Neural cell (in vitro differentiated cells): ENCODE results near the gene FGR. TPM values are rescaled to one million over a fixed set of nuclear protein-coding genes. Genes with fewer than 3 reads are reported as not detected.

Source experiments
- H2AFZ ChIP-seq: fragments of 200-600, 300-800 bp; sonication (generic), shearing (Covaris generic); 2 replicates; pipeline ENCODE4 v1.6.0; 2014; ENCODE audit warnings: low read depth, mild to moderate bottlenecking, antibody characterized with exemption, low read length, moderate library complexity
- H3F3A ChIP-seq: fragments of 200-600 bp; shearing (Covaris generic); 2 replicates; pipeline ENCODE4 v1.6.1; 2016; ENCODE audit warnings: mild to moderate bottlenecking, moderate library complexity, mixed read lengths, antibody characterized with exemption, low read length; ENCODE audit not compliant: insufficient read depth, poor library complexity, severe bottlenecking
- H3K27ac ChIP-seq: fragments of 200-600, 300-800 bp; sonication (generic), shearing (Covaris generic); 2 replicates; pipeline ENCODE4 v1.5.1; 2014; ENCODE audit warnings: mild to moderate bottlenecking, low read length, moderate library complexity
- H3K27me3 ChIP-seq: fragments of 300-800, 200-600 bp; sonication (generic), shearing (Covaris generic); 2 replicates; pipeline ENCODE4 v1.6.0; 2014; ENCODE audit warnings: mild to moderate bottlenecking, low read depth, low read length, moderate library complexity; ENCODE audit not compliant: insufficient read depth
- H3K36me3 ChIP-seq: fragments of 300-800, 200-600 bp; sonication (generic), shearing (Covaris generic); 2 replicates; pipeline ENCODE4 v1.5.1; 2014; ENCODE audit warnings: mild to moderate bottlenecking, antibody characterized with exemption, low read length, moderate library complexity; ENCODE audit not compliant: insufficient read depth
- H3K4me2 ChIP-seq: fragments of 300-800, 200-600 bp; sonication (generic), shearing (Covaris generic); 2 replicates; pipeline ENCODE4 v1.6.0; 2014; ENCODE audit warnings: mild to moderate bottlenecking, low read length
- H3K4me3 ChIP-seq: fragments of 300-800, 200-600 bp; sonication (generic), shearing (Covaris generic); 2 replicates; pipeline ENCODE4 v1.5.1; 2014; ENCODE audit warnings: mild to moderate bottlenecking, low read length, moderate library complexity
- H3K79me2 ChIP-seq: fragments of 200-600 bp; shearing (Covaris generic); replicated peaks from 2 replicates; pipeline ENCODE4 v1.6.0; 2014; ENCODE audit warnings: mild to moderate bottlenecking, low read length, moderate library complexity; ENCODE audit not compliant: insufficient read depth
- H3K9ac ChIP-seq: fragments of 300-800, 200-600 bp; sonication (generic), shearing (Covaris generic); 2 replicates; pipeline ENCODE4 v1.6.1; 2016; ENCODE audit warnings: mild to moderate bottlenecking, low read length, mixed read lengths
- H3K9me2 ChIP-seq: fragments of 200-600 bp; shearing (Covaris generic); 2 replicates; pipeline ENCODE4 v1.6.1; 2016; ENCODE audit warnings: mild to moderate bottlenecking, low read length, mixed read lengths; ENCODE audit not compliant: insufficient read depth
- H3K9me3 ChIP-seq: fragments of 200-600, 300-800 bp; sonication (generic), shearing (Covaris generic); 2 replicates; pipeline ENCODE4 v1.6.1; 2016; ENCODE audit warnings: mild to moderate bottlenecking, mixed run types, low read length, moderate library complexity, mixed read lengths
- H4K20me1 ChIP-seq: fragments of 200-600 bp; shearing (Covaris generic); 2 replicates; pipeline ENCODE4 v1.6.1; 2016; ENCODE audit warnings: mild to moderate bottlenecking, mixed run types; ENCODE audit not compliant: insufficient read depth
- CTCF ChIP-seq: fragments of 450-650 bp; IDR thresholded peaks from 2 replicates; pipeline ENCODE4 v1.5.1; 2014; ENCODE audit warnings: antibody characterized with exemption, mild to moderate bottlenecking, moderate library complexity; ENCODE audit not compliant: poor library complexity, severe bottlenecking
- EP300 ChIP-seq: fragments of 450-650 bp; conservative IDR thresholded peaks from 2 replicates; pipeline ENCODE4 v1.6.1; 2014; ENCODE audit warnings: antibody characterized with exemption, mild to moderate bottlenecking, moderate library complexity; ENCODE audit not compliant: poor library complexity, severe bottlenecking
- EZH2 ChIP-seq: fragments of 200-600, 300-800 bp; shearing (Covaris generic), sonication (generic); IDR thresholded peaks from 2 replicates; pipeline ENCODE4 v1.6.1; 2014; ENCODE audit warnings: antibody characterized with exemption, low read length, borderline replicate concordance, mild to moderate bottlenecking; ENCODE audit not compliant: insufficient read depth, poor library complexity, severe bottlenecking
- MXI1 ChIP-seq: fragments of 450-650 bp; conservative IDR thresholded peaks from 2 replicates; pipeline ENCODE4 v1.6.1; 2014; ENCODE audit warnings: antibody characterized with exemption, mild to moderate bottlenecking; ENCODE audit not compliant: poor library complexity, severe bottlenecking
- POLR2AphosphoS5 ChIP-seq: IDR thresholded peaks from 2 replicates; pipeline ENCODE4 v1.6.1; 2012
- RAD21 ChIP-seq: fragments of 450-650 bp; conservative IDR thresholded peaks from 2 replicates; pipeline ENCODE4 v1.6.1; 2014; ENCODE audit warnings: antibody characterized with exemption, mild to moderate bottlenecking, moderate library complexity
- REST ChIP-seq: IDR thresholded peaks from 2 replicates; pipeline ENCODE4 v1.6.1; 2012; ENCODE audit warnings: borderline replicate concordance
- SMC3 ChIP-seq: fragments of 450-650 bp; conservative IDR thresholded peaks from 2 replicates; pipeline ENCODE4 v1.6.1; 2014; ENCODE audit warnings: antibody characterized with exemption, mild to moderate bottlenecking, moderate library complexity; ENCODE audit not compliant: poor library complexity
- TAF1 ChIP-seq: IDR thresholded peaks from 2 replicates; pipeline ENCODE4 v1.6.1; 2012; ENCODE audit warnings: low read depth
- polyA plus RNA-seq: library from polyadenylated mRNA; depleted of rRNA; stranded (reverse); fragments of >200 nt; gene quantifications from 2 replicates; pipeline ENCODE4 v1.2.3, GENCODE V29; 2014

FGR gene
- polyA plus RNA-seq, 1 donor from 2014 or later: not detected

- no peaks in the 10 kb centered on the region for H3K36me3 ChIP-seq
- no peak overlapping the region for H3K9ac ChIP-seq
- no peak overlapping the region for H3K4me3 ChIP-seq
- H3K27ac ChIP-seq: no peak overlapping the region
- no peaks in the 10 kb centered on the region for H3K9me2 ChIP-seq
- peaks cover 80% of the 10 kb centered on the region for H3K79me2 ChIP-seq
- H3F3A ChIP-seq: no peaks in the 10 kb centered on the region
- no peaks in the 10 kb centered on the region for H3K27me3 ChIP-seq
- H3K9me3 ChIP-seq: no peaks in the 10 kb centered on the region
- TF ChIP-seq MXI1: no peak
- TF ChIP-seq CTCF: no peak
- TF ChIP-seq SMC3: no peak
- TF ChIP-seq RAD21: no peak
- no peak for TF ChIP-seq TAF1
- no peak for TF ChIP-seq EZH2
- TF ChIP-seq REST: no peak
- no peak for TF ChIP-seq EP300
- no peak for TF ChIP-seq POLR2AphosphoS5
- H3K4me2 ChIP-seq: no peak overlapping the region
- peaks cover 17% of the 10 kb centered on the region for H4K20me1 ChIP-seq
- H2AFZ ChIP-seq: no peak overlapping the region
Observed at GRCh38 chr1:27589441-27589840, 45.5 kb downstream of the FGR start.

- Histone ChIP-seq H3K4me2 (no peak overlapping the region), H3K36me3 (no peaks in the 10 kb centered on the region), H3K4me3 (no peak overlapping the region), H3K79me2 (peaks cover 80% of the 10 kb centered on the region), H3K9ac (no peak overlapping the region), H3F3A (no peaks in the 10 kb centered on the region), H3K9me2 (no peaks in the 10 kb centered on the region), H3K27me3 (no peaks in the 10 kb centered on the region), H3K9me3 (no peaks in the 10 kb centered on the region), H4K20me1 (peaks cover 10% of the 10 kb centered on the region), H3K27ac (no peak overlapping the region), H2AFZ (no peak overlapping the region)
- TF ChIP-seq MXI1: no peak
- no peak for TF ChIP-seq TAF1
- TF ChIP-seq EZH2: no peak
- TF ChIP-seq REST: no peak
- TF ChIP-seq RAD21: no peak
- no peak for TF ChIP-seq EP300
- no peak for TF ChIP-seq CTCF
- no peak for TF ChIP-seq SMC3
- no peak for TF ChIP-seq POLR2AphosphoS5
Observed at GRCh38 chr1:27588256-27589232, 46.4 kb downstream of the FGR start.
